ENCODE results near the gene PAX3. TPM values are rescaled to one million over a fixed set of nuclear protein-coding genes. Genes with fewer than 3 reads are reported as not detected.
A peak's percentile ranks its signal among the peaks of the same experiment; 100 is the strongest.

Gene PAX3
- total RNA-seq, 1 experiment from 2014 or later = not detected

GRCh38 chr2:222296311-222296741 is 2.5 kb downstream of the PAX3 start:
- no TSS peak for BruUV-seq (replicated peaks)
- TF ChIP-seq CTCF (conservative IDR thresholded peaks at IDR 0.05; ENCODE audit: low read depth, low read length) (no peak), EZH2phosphoT487 (IDR thresholded peaks at IDR 0.05; ENCODE audit: borderline replicate concordance, low read length) (no peak), EZH2 (IDR thresholded peaks at IDR 0.05; ENCODE audit: low read length, unreplicated experiment) (no peak)
- ChIA-PET POLR2A (ENCODE audit: unreplicated experiment) (no interaction called here), CTCF (no interaction called here)
- Histone ChIP-seq H3K4me2 (ENCODE audit: low read length) (peak overlapping the region; percentile 35; the same call in 1 of the 2 replicates), H3K9ac (ENCODE audit: low read length) (no peak overlapping the region), H2AFZ (ENCODE audit: low read length) (no peak overlapping the region), H3K79me2 (ENCODE audit: low read length) (no peaks in the 10 kb centered on the region), H3K9me2 (replicated peaks; ENCODE audit: low read length) (no peaks in the 10 kb centered on the region), H4K20me1 (ENCODE audit: low read length) (no peaks in the 10 kb centered on the region), H3K4me3 (ENCODE audit: low read length) (no peak overlapping the region), H3K9me3 (ENCODE audit: low read length) (no peaks in the 10 kb centered on the region), H3K36me3 (ENCODE audit: low read depth, low read length) (no peaks in the 10 kb centered on the region), H3K4me1 (ENCODE audit: insufficient read depth, low read length) (no peaks in the 10 kb centered on the region), H3F3A (ENCODE audit: low read length, unreplicated experiment) (no peaks in the 10 kb centered on the region), H3K27ac (ENCODE audit: low read length) (no peak overlapping the region), H3K27me3 (ENCODE audit: low read length) (peaks cover 80% of the 10 kb centered on the region)
- DNase-seq = no peak
- no peak for ATAC-seq
- intact Hi-C loops (cut with micrococcal nuclease) = no loop called here

GRCh38 chr2:222295368-222296062 is 3.3 kb downstream of the PAX3 start:
- Histone ChIP-seq H2AFZ (ENCODE audit: low read length) (no peak overlapping the region), H3F3A (ENCODE audit: low read length, unreplicated experiment) (no peaks in the 10 kb centered on the region), H3K9me3 (ENCODE audit: low read length) (no peaks in the 10 kb centered on the region), H3K9ac (ENCODE audit: low read length) (no peak overlapping the region), H3K4me2 (ENCODE audit: low read length) (peak overlapping the region; percentile 35), H3K79me2 (ENCODE audit: low read length) (no peaks in the 10 kb centered on the region), H4K20me1 (ENCODE audit: low read length) (no peaks in the 10 kb centered on the region), H3K4me1 (ENCODE audit: insufficient read depth, low read length) (no peaks in the 10 kb centered on the region), H3K27me3 (ENCODE audit: low read length) (peaks cover 80% of the 10 kb centered on the region), H3K27ac (ENCODE audit: low read length) (no peak overlapping the region), H3K9me2 (replicated peaks; ENCODE audit: low read length) (no peaks in the 10 kb centered on the region), H3K36me3 (ENCODE audit: low read depth, low read length) (no peaks in the 10 kb centered on the region), H3K4me3 (ENCODE audit: low read length) (peak overlapping the region; percentile 21; the same call in 1 of the 2 replicates)
- BruUV-seq (replicated peaks) = no TSS peak
- intact Hi-C loops (cut with micrococcal nuclease) = no loop called here
- CTCF ChIA-PET = no interaction called here
- POLR2A ChIA-PET (ENCODE audit: unreplicated experiment) = no interaction called here
- TF ChIP-seq EZH2phosphoT487 (IDR thresholded peaks at IDR 0.05; ENCODE audit: borderline replicate concordance, low read length) (no peak), EZH2 (IDR thresholded peaks at IDR 0.05; ENCODE audit: low read length, unreplicated experiment) (no peak), CTCF (conservative IDR thresholded peaks at IDR 0.05; ENCODE audit: low read depth, low read length) (no peak)
- DNase-seq (no peak), ATAC-seq (no peak)

- Histone ChIP-seq H2AFZ (ENCODE audit: low read length) (no peak overlapping the region), H3K9me3 (ENCODE audit: low read length) (no peaks in the 10 kb centered on the region), H3K36me3 (ENCODE audit: low read depth, low read length) (no peaks in the 10 kb centered on the region), H3K4me3 (ENCODE audit: low read length) (no peak overlapping the region), H3K27ac (ENCODE audit: low read length) (no peak overlapping the region), H4K20me1 (ENCODE audit: low read length) (no peaks in the 10 kb centered on the region), H3K9ac (ENCODE audit: low read length) (no peak overlapping the region), H3K9me2 (replicated peaks; ENCODE audit: low read length) (no peaks in the 10 kb centered on the region), H3K27me3 (ENCODE audit: low read length) (peaks cover 80% of the 10 kb centered on the region), H3F3A (ENCODE audit: low read length, unreplicated experiment) (no peaks in the 10 kb centered on the region), H3K4me2 (ENCODE audit: low read length) (no peak overlapping the region), H3K79me2 (ENCODE audit: low read length) (no peaks in the 10 kb centered on the region), H3K4me1 (ENCODE audit: insufficient read depth, low read length) (no peaks in the 10 kb centered on the region)
- POLR2A ChIA-PET (ENCODE audit: unreplicated experiment) = no interaction called here
- BruUV-seq (replicated peaks) = no TSS peak
- ATAC-seq (no peak), DNase-seq (no peak)
- CTCF ChIA-PET = no interaction called here
- intact Hi-C loops (cut with micrococcal nuclease) = no loop called here
- TF ChIP-seq EZH2 (IDR thresholded peaks at IDR 0.05; ENCODE audit: low read length, unreplicated experiment) (no peak), EZH2phosphoT487 (IDR thresholded peaks at IDR 0.05; ENCODE audit: borderline replicate concordance, low read length) (no peak), CTCF (conservative IDR thresholded peaks at IDR 0.05; ENCODE audit: low read depth, low read length) (no peak)
Measured at GRCh38 chr2:222294996-222295367, 3.8 kb downstream of the PAX3 start.
